HG03439 (cell line): Measurements from ENCODE around the gene SRCIN1.
"Not testable (repeated sequence)": the region's sequence is repeated elsewhere in the genome, so short reads cannot be mapped to it uniquely, and the experiment has no call there.

ENCODE experiments used
- ATAC-seq: cut with Tn5 transposase; IDR thresholded peaks from one replicate; pipeline ENCODE4 v1.9.1; 2021; ENCODE audit warnings: mild to moderate bottlenecking, moderate library complexity; ENCODE audit not compliant: unreplicated experiment

Gene SRCIN1

GRCh38 chr17:38485681-38486298, 120.0 kb downstream of the SRCIN1 start:
- peak; percentile 80 for ATAC-seq

DNA sequence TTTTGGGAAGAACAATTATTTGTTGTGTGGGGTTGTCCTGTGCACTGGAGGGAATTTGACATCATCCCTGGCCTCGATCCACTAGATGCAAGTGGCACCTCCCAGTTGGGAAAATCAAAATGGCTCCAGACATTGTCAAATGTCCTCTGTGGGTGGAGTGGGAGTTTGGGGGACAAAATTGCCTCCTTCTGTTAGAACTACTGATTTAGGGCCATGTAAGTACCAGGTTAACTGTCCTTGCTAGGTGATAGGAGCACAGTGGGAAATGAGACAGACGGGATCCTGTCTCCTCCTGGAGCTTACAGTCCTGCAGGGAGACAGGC, 120.6 kb downstream of the SRCIN1 start:
- no peak for ATAC-seq

DNA sequence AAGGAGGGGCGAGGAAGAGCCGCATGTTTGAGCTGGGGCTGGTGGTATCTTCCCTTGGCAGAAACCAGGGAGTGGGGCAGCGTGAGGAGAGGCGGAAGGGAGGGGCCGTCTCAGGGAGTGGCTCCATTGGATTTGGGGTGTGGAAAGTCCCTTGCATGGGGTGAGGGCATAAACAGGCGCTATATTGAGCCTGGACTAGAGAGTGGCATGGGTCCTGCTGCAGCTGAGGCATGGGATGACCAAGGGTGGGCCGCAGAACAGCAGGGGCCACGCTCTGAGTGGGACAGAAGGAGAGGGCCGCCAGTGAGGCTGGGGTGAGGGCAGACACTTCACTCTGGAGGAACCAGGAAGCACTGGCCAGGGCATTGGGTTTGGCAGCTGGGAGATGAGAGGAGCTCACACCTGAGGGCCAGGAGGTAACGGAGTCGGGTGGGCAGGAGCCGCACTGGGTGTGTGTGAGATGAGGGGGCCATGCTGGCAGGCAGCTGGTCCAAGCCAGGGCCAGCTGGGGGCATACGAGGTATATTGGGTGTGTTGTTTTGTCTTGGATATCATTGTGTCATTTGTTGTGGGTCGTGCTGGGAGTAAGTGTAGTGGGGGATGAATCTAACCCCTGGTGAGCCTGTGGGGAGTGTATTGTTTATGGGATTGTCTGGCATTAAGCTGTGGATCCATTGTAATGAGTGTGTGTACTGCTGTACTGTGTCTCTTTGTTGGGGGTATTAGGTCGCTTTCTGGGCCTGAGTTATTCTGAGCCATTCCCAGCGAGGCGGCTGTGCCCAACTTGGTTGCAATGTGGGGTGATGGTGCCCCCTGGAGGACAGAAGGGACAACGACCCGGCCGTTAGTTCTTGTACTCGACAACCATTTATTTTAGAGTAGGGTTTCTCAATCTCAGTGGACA, 121.3 kb downstream of the SRCIN1 start:
- ATAC-seq: peak; percentile 57

GRCh38 chr17:38482700-38483043, 123.1 kb downstream of the SRCIN1 start:
- ATAC-seq: not testable (repeated sequence)

- not testable (repeated sequence) for ATAC-seq
These were observed 123.6 kb downstream of the SRCIN1 start for GRCh38 chr17:38482039-38482699.
